Smooth muscle cell (in vitro differentiated cells): Measurements from ENCODE around the gene KIAA1549. TPM values are rescaled to one million over a fixed set of nuclear protein-coding genes. Genes with fewer than 3 reads are reported as not detected.

Source experiments
- DNase-seq: peaks from one replicate; lab custom pipeline; 2025; ENCODE audit not compliant: unreplicated experiment; lab: John Stamatoyannopoulos, UW
- H2AFZ ChIP-seq: fragments of 200-600 bp; sonication (generic); 2 replicates; pipeline ENCODE4 v1.6.0; 2016; ENCODE audit warnings: antibody characterized with exemption, low read depth, mild to moderate bottlenecking
- H3F3A ChIP-seq: fragments of 200-600 bp; sonication (generic); 2 replicates; pipeline ENCODE4 v1.6.0; 2017; ENCODE audit warnings: antibody characterized with exemption, low read depth
- H3K27ac ChIP-seq: fragments of 200-600 bp; sonication (generic); 2 replicates; pipeline ENCODE4 v1.5.1; 2016; ENCODE audit warnings: low read depth, mild to moderate bottlenecking
- H3K27me3 ChIP-seq: fragments of 200-600 bp; sonication (generic); 2 replicates; pipeline ENCODE4 v1.6.1; 2016; ENCODE audit warnings: low read depth, mild to moderate bottlenecking
- H3K36me3 ChIP-seq: fragments of 200-600 bp; sonication (generic); 2 replicates; pipeline ENCODE4 v1.5.1; 2016; ENCODE audit warnings: low read depth
- H3K4me1 ChIP-seq: fragments of 200-600 bp; sonication (generic); 2 replicates; pipeline ENCODE4 v1.5.1; 2016; ENCODE audit warnings: low read depth
- H3K4me2 ChIP-seq: fragments of 200-600 bp; sonication (generic); 2 replicates; pipeline ENCODE4 v1.6.0; 2016; ENCODE audit warnings: mild to moderate bottlenecking
- H3K4me3 ChIP-seq: fragments of 200-600 bp; sonication (generic); 2 replicates; pipeline ENCODE4 v1.5.1; 2016; ENCODE audit warnings: mild to moderate bottlenecking
- H3K79me2 ChIP-seq: fragments of 200-600 bp; sonication (generic); 2 replicates; pipeline ENCODE4 v1.6.0; 2016; ENCODE audit warnings: low read depth, mild to moderate bottlenecking
- H3K9ac ChIP-seq: fragments of 200-600 bp; sonication (generic); 2 replicates; pipeline ENCODE4 v1.6.0; 2016; ENCODE audit warnings: low read depth
- H3K9me3 ChIP-seq: fragments of 200-600 bp; sonication (generic); replicated peaks from 2 replicates; pipeline ENCODE4 v1.5.1; 2016; ENCODE audit warnings: low read depth
- H4K20me1 ChIP-seq: fragments of 200-600 bp; sonication (generic); 2 replicates; pipeline ENCODE4 v1.6.0; 2016; ENCODE audit warnings: low read depth
- WGBS: methylation state at CpG from one replicate; pipeline ENCODE4 v1.1.7; 2016; ENCODE audit warnings: low lambda C conversion rate; 5-methylcytosine and 5-hydroxymethylcytosine counted together
- polyA plus RNA-seq: library from polyadenylated mRNA; unstranded; fragments of >200 nt; fragmentation: Nextera tagmentation; extraction: Ambion mirVana; gene quantifications from 2 replicates; pipeline ENCODE4 v1.2.1, GENCODE V29; 2016
- total RNA-seq: library from RNA; depleted of rRNA; stranded (reverse); fragments of >200 nt; gene quantifications from 2 replicates; pipeline ENCODE4 v1.2.3, GENCODE V29; 2014
- TF ChIP-seq, protein P1 (sequence below): fragments of 200-600 bp; sonication (generic); IDR thresholded peaks from 2 replicates; pipeline ENCODE4 v1.5.1; 2017; ENCODE audit warnings: borderline replicate concordance, mild to moderate bottlenecking, antibody characterized with exemption; ENCODE audit not compliant: insufficient read depth, poor library complexity, severe bottlenecking

Gene KIAA1549
- total and polyA plus RNA-seq, 2 experiments from 2014 or later = 4.1 to 7.1 TPM

- 94% methylated on average over 9 of the region's 9 CpGs for WGBS
- no peaks in the 10 kb centered on the region for H3K79me2 ChIP-seq
- TF ChIP-seq, protein P1, sequence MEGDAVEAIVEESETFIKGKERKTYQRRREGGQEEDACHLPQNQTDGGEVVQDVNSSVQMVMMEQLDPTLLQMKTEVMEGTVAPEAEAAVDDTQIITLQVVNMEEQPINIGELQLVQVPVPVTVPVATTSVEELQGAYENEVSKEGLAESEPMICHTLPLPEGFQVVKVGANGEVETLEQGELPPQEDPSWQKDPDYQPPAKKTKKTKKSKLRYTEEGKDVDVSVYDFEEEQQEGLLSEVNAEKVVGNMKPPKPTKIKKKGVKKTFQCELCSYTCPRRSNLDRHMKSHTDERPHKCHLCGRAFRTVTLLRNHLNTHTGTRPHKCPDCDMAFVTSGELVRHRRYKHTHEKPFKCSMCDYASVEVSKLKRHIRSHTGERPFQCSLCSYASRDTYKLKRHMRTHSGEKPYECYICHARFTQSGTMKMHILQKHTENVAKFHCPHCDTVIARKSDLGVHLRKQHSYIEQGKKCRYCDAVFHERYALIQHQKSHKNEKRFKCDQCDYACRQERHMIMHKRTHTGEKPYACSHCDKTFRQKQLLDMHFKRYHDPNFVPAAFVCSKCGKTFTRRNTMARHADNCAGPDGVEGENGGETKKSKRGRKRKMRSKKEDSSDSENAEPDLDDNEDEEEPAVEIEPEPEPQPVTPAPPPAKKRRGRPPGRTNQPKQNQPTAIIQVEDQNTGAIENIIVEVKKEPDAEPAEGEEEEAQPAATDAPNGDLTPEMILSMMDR = no peak
- H2AFZ ChIP-seq = no peak overlapping the region
- H3K9ac ChIP-seq = no peak overlapping the region
- no peaks in the 10 kb centered on the region for H3K27me3 ChIP-seq
- no peaks in the 10 kb centered on the region for H3F3A ChIP-seq
- H3K4me3 ChIP-seq = no peak overlapping the region
- H4K20me1 ChIP-seq = no peaks in the 10 kb centered on the region
- H3K9me3 ChIP-seq = no peaks in the 10 kb centered on the region
- H3K36me3 ChIP-seq = no peaks in the 10 kb centered on the region
- no peak for DNase-seq
- no peak overlapping the region for H3K4me2 ChIP-seq
- H3K4me1 ChIP-seq = no peaks in the 10 kb centered on the region
- H3K27ac ChIP-seq = no peak overlapping the region
Observed at GRCh38 chr7:138866353-138866752, 114.8 kb downstream of the KIAA1549 start.

DNA sequence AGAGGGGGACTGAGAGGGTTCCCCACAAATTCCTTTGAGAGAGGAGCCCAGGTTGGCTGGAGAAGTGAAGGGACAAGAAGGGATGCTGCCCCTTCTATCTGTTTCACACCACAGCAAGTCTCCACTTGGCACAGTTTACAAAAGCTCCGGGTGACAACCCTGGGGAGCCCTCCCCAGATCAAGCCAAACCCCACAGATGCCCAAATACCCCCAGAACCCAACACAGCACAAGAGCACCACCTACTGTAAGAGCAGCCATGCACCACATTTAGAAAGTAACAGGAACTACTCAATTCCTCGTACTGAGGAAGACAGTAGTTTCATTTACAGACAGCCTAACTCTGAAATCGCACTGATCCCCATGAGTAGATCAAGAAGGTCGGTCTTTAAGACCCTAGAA, 115.3 kb downstream of the KIAA1549 start:
- no peak overlapping the region for H2AFZ ChIP-seq
- H3K9ac ChIP-seq = peak overlapping the region; percentile 37
- H4K20me1 ChIP-seq = no peaks in the 10 kb centered on the region
- TF ChIP-seq, protein P1 = no peak
- H3K36me3 ChIP-seq = no peaks in the 10 kb centered on the region
- H3K79me2 ChIP-seq = no peaks in the 10 kb centered on the region
- 95% methylated on average over 4 of the region's 4 CpGs for WGBS
- no peak overlapping the region for H3K4me3 ChIP-seq
- H3K4me2 ChIP-seq = no peak overlapping the region
- no peaks in the 10 kb centered on the region for H3F3A ChIP-seq
- DNase-seq = no peak
- no peaks in the 10 kb centered on the region for H3K9me3 ChIP-seq
- H3K27me3 ChIP-seq = no peaks in the 10 kb centered on the region
- no peaks in the 10 kb centered on the region for H3K4me1 ChIP-seq
- no peak overlapping the region for H3K27ac ChIP-seq

DNA sequence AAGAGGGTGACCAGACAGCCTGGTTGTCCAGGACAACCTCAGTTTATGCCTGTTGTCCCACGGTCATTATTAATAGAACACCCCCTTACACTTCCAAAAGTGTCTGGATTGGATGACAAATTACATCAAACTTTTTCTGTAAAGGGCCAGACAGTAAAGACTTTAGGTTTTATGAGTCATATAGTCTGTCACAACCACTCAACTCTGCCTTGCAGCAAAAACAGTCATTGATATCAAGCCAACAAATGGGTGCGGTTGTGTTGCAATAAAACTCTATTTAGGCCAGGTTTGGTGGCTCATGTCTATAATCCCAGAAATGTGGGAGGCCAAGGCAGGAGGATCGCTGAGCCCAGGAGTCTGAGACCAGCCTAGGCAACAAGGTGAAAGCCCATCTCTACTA, 116.5 kb downstream of the KIAA1549 start:
- Histone ChIP-seq H3K9ac (peak overlapping the region; percentile 37), H3K4me1 (no peaks in the 10 kb centered on the region), H3K4me3 (no peak overlapping the region), H3K79me2 (no peaks in the 10 kb centered on the region), H3F3A (no peaks in the 10 kb centered on the region), H3K27ac (peak overlapping the region; percentile 86), H3K9me3 (no peaks in the 10 kb centered on the region), H3K36me3 (no peaks in the 10 kb centered on the region), H3K4me2 (no peak overlapping the region), H4K20me1 (no peaks in the 10 kb centered on the region), H2AFZ (no peak overlapping the region), H3K27me3 (no peaks in the 10 kb centered on the region)
- 31% methylated on average over 3 of the region's 3 CpGs for WGBS
- DNase-seq = no peak
- TF ChIP-seq, protein P1 = no peak

DNA sequence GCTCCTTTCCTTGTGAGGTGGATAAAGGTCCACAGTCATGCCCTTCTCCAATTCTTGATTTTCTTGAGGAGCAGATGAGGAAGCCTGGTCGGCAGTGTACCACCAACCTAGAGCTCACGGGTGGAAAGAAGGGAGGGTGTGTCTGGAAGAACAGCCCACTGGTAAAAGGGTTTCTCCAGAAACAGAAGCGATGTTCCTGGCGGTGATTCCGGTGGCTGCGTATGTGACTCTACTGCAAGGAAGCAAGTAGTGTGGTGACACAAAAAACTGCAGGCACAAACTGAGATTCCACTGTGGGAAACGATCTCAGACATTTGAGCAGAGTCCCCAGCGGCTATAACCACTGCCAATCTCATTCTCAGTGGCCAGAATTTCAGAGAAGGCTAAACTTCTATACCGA, 117.3 kb downstream of the KIAA1549 start:
- H3K79me2 ChIP-seq = no peaks in the 10 kb centered on the region
- WGBS = 98% methylated on average over 9 of the region's 9 CpGs
- TF ChIP-seq, protein P1 = no peak
- H4K20me1 ChIP-seq = no peaks in the 10 kb centered on the region
- no peak overlapping the region for H2AFZ ChIP-seq
- no peak overlapping the region for H3K4me2 ChIP-seq
- H3K36me3 ChIP-seq = no peaks in the 10 kb centered on the region
- H3K9ac ChIP-seq = peak overlapping the region; percentile 59
- H3K4me3 ChIP-seq = no peak overlapping the region
- no peak for DNase-seq
- peak overlapping the region; percentile 86 for H3K27ac ChIP-seq
- H3F3A ChIP-seq = no peaks in the 10 kb centered on the region
- H3K27me3 ChIP-seq = no peaks in the 10 kb centered on the region
- H3K9me3 ChIP-seq = no peaks in the 10 kb centered on the region
- H3K4me1 ChIP-seq = no peaks in the 10 kb centered on the region
